SK-N-SH treated with all-trans-retinoic acid at 6 μM for 48 hours (cell line): ENCODE measurements around the gene SERPINE2.

Source experiments
- ATAC-seq: fragments of 200-7000 bp; cut with Tn5 transposase; 3 replicates; pipeline ENCODE4 v1.9.1; 2020; ENCODE audit warnings: mild to moderate bottlenecking, moderate library complexity
- BACH2 ChIP-seq: fragments of 250-450 bp; sonication (Bioruptor Pico); IDR thresholded peaks from 2 replicates; pipeline ENCODE4 v1.9.0; 2021; ENCODE audit warnings: mild to moderate bottlenecking, borderline replicate concordance
- CSDC2 ChIP-seq: fragments of 250-450 bp; sonication (Bioruptor Pico); IDR thresholded peaks from 2 replicates; pipeline ENCODE4 v1.5.0; 2020; ENCODE audit warnings: mild to moderate bottlenecking, moderate library complexity
- ESRRG ChIP-seq: fragments of 250-450 bp; sonication (Bioruptor Pico); IDR thresholded peaks from 2 replicates; pipeline ENCODE4 v1.6.1; 2021; ENCODE audit warnings: mild to moderate bottlenecking
- GLIS3 ChIP-seq: fragments of 250-450 bp; sonication (Bioruptor Pico); IDR thresholded peaks from 2 replicates; pipeline ENCODE4 v1.5.0; 2020; ENCODE audit warnings: mild to moderate bottlenecking, moderate library complexity
- ISL1 ChIP-seq: fragments of 250-450 bp; sonication (Bioruptor Pico); IDR thresholded peaks from 2 replicates; pipeline ENCODE4 v2.1.2; 2022; ENCODE audit warnings: mild to moderate bottlenecking, moderate library complexity
- OSR1 ChIP-seq: fragments of 250-450 bp; sonication (Bioruptor Pico); IDR thresholded peaks from 2 replicates; pipeline ENCODE4 v1.8.0; 2022; ENCODE audit warnings: moderate library complexity, mild to moderate bottlenecking, inconsistent platforms
- PPARA ChIP-seq: fragments of 250-450 bp; sonication (Bioruptor Pico); IDR thresholded peaks from 2 replicates; pipeline ENCODE4 v1.5.0; 2020; ENCODE audit warnings: mild to moderate bottlenecking, borderline replicate concordance
- SNAI2 ChIP-seq: fragments of 250-450 bp; sonication (Bioruptor Pico); IDR thresholded peaks from 2 replicates; pipeline ENCODE4 v1.5.0; 2020; ENCODE audit warnings: mild to moderate bottlenecking, moderate library complexity
- TCF4 ChIP-seq: fragments of 250-450 bp; sonication (Bioruptor Pico); IDR thresholded peaks from 2 replicates; pipeline ENCODE4 v1.8.0; 2021; ENCODE audit warnings: mild to moderate bottlenecking, moderate library complexity, borderline replicate concordance
- TOX ChIP-seq: fragments of 250-450 bp; sonication (Bioruptor Pico); IDR thresholded peaks from 2 replicates; pipeline ENCODE4 v1.8.0; 2021; ENCODE audit warnings: mild to moderate bottlenecking, moderate library complexity, borderline replicate concordance
- ZC3H10 ChIP-seq: fragments of 250-450 bp; sonication (Bioruptor Pico); IDR thresholded peaks from 2 replicates; pipeline ENCODE4 v1.5.1; 2021; ENCODE audit warnings: mild to moderate bottlenecking, moderate library complexity
- ZFP3 ChIP-seq: fragments of 250-450 bp; sonication (Bioruptor Pico); IDR thresholded peaks from 2 replicates; pipeline ENCODE4 v1.5.0; 2020; ENCODE audit warnings: mild to moderate bottlenecking, moderate library complexity
- ZFP30 ChIP-seq: fragments of 450-650 bp; formaldehyde crosslinking; IDR thresholded peaks from 2 replicates; pipeline ENCODE4 v1.5.0; 2022; ENCODE audit warnings: mild to moderate bottlenecking, moderate library complexity
- ZNF565 ChIP-seq: fragments of 450-650 bp; formaldehyde crosslinking; conservative IDR thresholded peaks from 2 replicates; pipeline ENCODE4 v1.5.0; 2020; ENCODE audit warnings: low read depth, mild to moderate bottlenecking, moderate library complexity
- ZNF70 ChIP-seq: fragments of 450-650 bp; formaldehyde crosslinking; IDR thresholded peaks from 2 replicates; pipeline ENCODE4 v1.5.0; 2020; ENCODE audit warnings: mild to moderate bottlenecking, moderate library complexity
- ZNF8 ChIP-seq: fragments of 450-650 bp; formaldehyde crosslinking; IDR thresholded peaks from 2 replicates; pipeline ENCODE4 v1.5.0; 2020; ENCODE audit warnings: mild to moderate bottlenecking, moderate library complexity
- TF ChIP-seq, protein P1 (sequence below): fragments of 250-450 bp; sonication (Bioruptor Pico); IDR thresholded peaks from 2 replicates; pipeline ENCODE4 v1.5.1; 2021; ENCODE audit warnings: mild to moderate bottlenecking, moderate library complexity
- TF ChIP-seq, protein P2 (sequence below): fragments of 250-450 bp; sonication (Bioruptor Pico); IDR thresholded peaks from 2 replicates; pipeline ENCODE4 v1.8.0; 2020; ENCODE audit warnings: mild to moderate bottlenecking, moderate library complexity, borderline replicate concordance
- TF ChIP-seq, protein P3 (sequence below): fragments of 250-450 bp; sonication (Bioruptor Pico); IDR thresholded peaks from 2 replicates; pipeline ENCODE4 v1.5.1; 2020; ENCODE audit warnings: low read depth, mild to moderate bottlenecking, moderate library complexity
- TF ChIP-seq, protein P4 (sequence below): fragments of 250-450 bp; sonication (Bioruptor Pico); IDR thresholded peaks from 2 replicates; pipeline ENCODE4 v1.5.0; 2020; ENCODE audit warnings: mild to moderate bottlenecking, moderate library complexity
- TF ChIP-seq, protein P5 (sequence below): fragments of 250-450 bp; sonication (Bioruptor Pico); IDR thresholded peaks from 2 replicates; pipeline ENCODE4 v1.8.0; 2021; ENCODE audit warnings: low read depth, mild to moderate bottlenecking, moderate library complexity, borderline replicate concordance

Gene SERPINE2

GRCh38 chr2:224063298-224063648 is 24.2 kb upstream of the SERPINE2 start:
- no peak for ATAC-seq
- TF ChIP-seq, protein P1, sequence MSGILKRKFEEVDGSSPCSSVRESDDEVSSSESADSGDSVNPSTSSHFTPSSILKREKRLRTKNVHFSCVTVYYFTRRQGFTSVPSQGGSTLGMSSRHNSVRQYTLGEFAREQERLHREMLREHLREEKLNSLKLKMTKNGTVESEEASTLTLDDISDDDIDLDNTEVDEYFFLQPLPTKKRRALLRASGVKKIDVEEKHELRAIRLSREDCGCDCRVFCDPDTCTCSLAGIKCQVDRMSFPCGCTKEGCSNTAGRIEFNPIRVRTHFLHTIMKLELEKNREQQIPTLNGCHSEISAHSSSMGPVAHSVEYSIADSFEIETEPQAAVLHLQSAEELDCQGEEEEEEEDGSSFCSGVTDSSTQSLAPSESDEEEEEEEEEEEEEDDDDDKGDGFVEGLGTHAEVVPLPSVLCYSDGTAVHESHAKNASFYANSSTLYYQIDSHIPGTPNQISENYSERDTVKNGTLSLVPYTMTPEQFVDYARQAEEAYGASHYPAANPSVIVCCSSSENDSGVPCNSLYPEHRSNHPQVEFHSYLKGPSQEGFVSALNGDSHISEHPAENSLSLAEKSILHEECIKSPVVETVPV (CRISPR knock-in tag) = no peak
- TF ChIP-seq ZFP3 (CRISPR knock-in tag) = no peak
- no peak for TF ChIP-seq ESRRG
- no peak for TF ChIP-seq ZNF8 (CRISPR knock-in tag)
- TF ChIP-seq PPARA (CRISPR knock-in tag) = no peak
- TF ChIP-seq SNAI2 = no peak
- TF ChIP-seq ZFP30 = no peak
- no peak for TF ChIP-seq GLIS3 (CRISPR knock-in tag)
- TF ChIP-seq, all 23 proteins: peak for 0

- TF ChIP-seq BACH2 (CRISPR knock-in tag) = no peak
- no peak for TF ChIP-seq ZFP30
- TF ChIP-seq ZNF8 (CRISPR knock-in tag) = no peak
- TF ChIP-seq ZFP3 (CRISPR knock-in tag) = no peak
- no peak for TF ChIP-seq ZNF565 (CRISPR knock-in tag)
- TF ChIP-seq ZNF70 (CRISPR knock-in tag) = no peak
- TF ChIP-seq, protein P1 (CRISPR knock-in tag) = no peak
- no peak for TF ChIP-seq TOX
- TF ChIP-seq, protein P2, sequence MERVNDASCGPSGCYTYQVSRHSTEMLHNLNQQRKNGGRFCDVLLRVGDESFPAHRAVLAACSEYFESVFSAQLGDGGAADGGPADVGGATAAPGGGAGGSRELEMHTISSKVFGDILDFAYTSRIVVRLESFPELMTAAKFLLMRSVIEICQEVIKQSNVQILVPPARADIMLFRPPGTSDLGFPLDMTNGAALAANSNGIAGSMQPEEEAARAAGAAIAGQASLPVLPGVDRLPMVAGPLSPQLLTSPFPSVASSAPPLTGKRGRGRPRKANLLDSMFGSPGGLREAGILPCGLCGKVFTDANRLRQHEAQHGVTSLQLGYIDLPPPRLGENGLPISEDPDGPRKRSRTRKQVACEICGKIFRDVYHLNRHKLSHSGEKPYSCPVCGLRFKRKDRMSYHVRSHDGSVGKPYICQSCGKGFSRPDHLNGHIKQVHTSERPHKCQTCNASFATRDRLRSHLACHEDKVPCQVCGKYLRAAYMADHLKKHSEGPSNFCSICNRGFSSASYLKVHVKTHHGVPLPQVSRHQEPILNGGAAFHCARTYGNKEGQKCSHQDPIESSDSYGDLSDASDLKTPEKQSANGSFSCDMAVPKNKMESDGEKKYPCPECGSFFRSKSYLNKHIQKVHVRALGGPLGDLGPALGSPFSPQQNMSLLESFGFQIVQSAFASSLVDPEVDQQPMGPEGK (CRISPR knock-in tag) = no peak
- no peak for TF ChIP-seq OSR1 (CRISPR knock-in tag)
- TF ChIP-seq PPARA (CRISPR knock-in tag) = no peak
- TF ChIP-seq SNAI2 = no peak
- no peak for TF ChIP-seq ISL1 (CRISPR knock-in tag)
- TF ChIP-seq TCF4 (CRISPR knock-in tag) = no peak
- TF ChIP-seq ESRRG = no peak
- no peak for TF ChIP-seq ZC3H10 (CRISPR knock-in tag)
- no peak for TF ChIP-seq CSDC2 (CRISPR knock-in tag)
- TF ChIP-seq, protein P3, sequence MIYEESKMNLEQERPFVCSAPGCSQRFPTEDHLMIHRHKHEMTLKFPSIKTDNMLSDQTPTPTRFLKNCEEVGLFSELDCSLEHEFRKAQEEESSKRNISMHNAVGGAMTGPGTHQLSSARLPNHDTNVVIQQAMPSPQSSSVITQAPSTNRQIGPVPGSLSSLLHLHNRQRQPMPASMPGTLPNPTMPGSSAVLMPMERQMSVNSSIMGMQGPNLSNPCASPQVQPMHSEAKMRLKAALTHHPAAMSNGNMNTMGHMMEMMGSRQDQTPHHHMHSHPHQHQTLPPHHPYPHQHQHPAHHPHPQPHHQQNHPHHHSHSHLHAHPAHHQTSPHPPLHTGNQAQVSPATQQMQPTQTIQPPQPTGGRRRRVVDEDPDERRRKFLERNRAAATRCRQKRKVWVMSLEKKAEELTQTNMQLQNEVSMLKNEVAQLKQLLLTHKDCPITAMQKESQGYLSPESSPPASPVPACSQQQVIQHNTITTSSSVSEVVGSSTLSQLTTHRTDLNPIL (CRISPR knock-in tag) = no peak
- TF ChIP-seq, protein P4, sequence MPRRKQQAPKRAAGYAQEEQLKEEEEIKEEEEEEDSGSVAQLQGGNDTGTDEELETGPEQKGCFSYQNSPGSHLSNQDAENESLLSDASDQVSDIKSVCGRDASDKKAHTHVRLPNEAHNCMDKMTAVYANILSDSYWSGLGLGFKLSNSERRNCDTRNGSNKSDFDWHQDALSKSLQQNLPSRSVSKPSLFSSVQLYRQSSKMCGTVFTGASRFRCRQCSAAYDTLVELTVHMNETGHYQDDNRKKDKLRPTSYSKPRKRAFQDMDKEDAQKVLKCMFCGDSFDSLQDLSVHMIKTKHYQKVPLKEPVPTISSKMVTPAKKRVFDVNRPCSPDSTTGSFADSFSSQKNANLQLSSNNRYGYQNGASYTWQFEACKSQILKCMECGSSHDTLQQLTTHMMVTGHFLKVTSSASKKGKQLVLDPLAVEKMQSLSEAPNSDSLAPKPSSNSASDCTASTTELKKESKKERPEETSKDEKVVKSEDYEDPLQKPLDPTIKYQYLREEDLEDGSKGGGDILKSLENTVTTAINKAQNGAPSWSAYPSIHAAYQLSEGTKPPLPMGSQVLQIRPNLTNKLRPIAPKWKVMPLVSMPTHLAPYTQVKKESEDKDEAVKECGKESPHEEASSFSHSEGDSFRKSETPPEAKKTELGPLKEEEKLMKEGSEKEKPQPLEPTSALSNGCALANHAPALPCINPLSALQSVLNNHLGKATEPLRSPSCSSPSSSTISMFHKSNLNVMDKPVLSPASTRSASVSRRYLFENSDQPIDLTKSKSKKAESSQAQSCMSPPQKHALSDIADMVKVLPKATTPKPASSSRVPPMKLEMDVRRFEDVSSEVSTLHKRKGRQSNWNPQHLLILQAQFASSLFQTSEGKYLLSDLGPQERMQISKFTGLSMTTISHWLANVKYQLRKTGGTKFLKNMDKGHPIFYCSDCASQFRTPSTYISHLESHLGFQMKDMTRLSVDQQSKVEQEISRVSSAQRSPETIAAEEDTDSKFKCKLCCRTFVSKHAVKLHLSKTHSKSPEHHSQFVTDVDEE = no peak
- TF ChIP-seq, protein P5, sequence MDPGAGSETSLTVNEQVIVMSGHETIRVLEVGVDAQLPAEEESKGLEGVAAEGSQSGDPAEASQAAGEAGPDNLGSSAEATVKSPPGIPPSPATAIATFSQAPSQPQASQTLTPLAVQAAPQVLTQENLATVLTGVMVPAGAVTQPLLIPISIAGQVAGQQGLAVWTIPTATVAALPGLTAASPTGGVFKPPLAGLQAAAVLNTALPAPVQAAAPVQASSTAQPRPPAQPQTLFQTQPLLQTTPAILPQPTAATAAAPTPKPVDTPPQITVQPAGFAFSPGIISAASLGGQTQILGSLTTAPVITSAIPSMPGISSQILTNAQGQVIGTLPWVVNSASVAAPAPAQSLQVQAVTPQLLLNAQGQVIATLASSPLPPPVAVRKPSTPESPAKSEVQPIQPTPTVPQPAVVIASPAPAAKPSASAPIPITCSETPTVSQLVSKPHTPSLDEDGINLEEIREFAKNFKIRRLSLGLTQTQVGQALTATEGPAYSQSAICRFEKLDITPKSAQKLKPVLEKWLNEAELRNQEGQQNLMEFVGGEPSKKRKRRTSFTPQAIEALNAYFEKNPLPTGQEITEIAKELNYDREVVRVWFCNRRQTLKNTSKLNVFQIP (CRISPR knock-in tag) = no peak
- ATAC-seq = no peak
Observed at GRCh38 chr2:224062481-224063297, 23.6 kb upstream of the SERPINE2 start.
